ENCODE data around the gene TBX10. TPM values are rescaled to one million over a fixed set of nuclear protein-coding genes. Genes with fewer than 3 reads are reported as not detected.
"Not testable (repeated sequence)": the region's sequence is repeated elsewhere in the genome, so short reads cannot be mapped to it uniquely, and the experiment has no call there.

The TBX10 gene
- 0.14 TPM for total RNA-seq
- long read RNA-seq = 0 reads

- Histone ChIP-seq H3K4me3 (no peak within 1 kb of the TSS), H3K9me3 (replicated peaks) (peaks cover 7% of the 10 kb centered on the region), H3K4me1 (no peaks in the 10 kb centered on the region), H3K36me3 (no peaks in the 10 kb centered on the region), H3K27ac (replicated peaks) (no peak within 1 kb of the TSS), H3K27me3 (ENCODE audit: low read depth) (peaks cover 39% of the 10 kb centered on the region)
- intact Hi-C loops (cut with micrococcal nuclease) = no loop called here
- DNase-seq = no peak
- TF ChIP-seq CTCF (IDR thresholded peaks at IDR 0.05; ENCODE audit: borderline replicate concordance) = no peak
These were observed at the start of gene TBX10 for GRCh38 chr11:67639438-67639859. TSS of gene TBX10 (minus strand) at chr11:67639763. CDS start at chr11:67639472, 291 bp downstream.

DNA sequence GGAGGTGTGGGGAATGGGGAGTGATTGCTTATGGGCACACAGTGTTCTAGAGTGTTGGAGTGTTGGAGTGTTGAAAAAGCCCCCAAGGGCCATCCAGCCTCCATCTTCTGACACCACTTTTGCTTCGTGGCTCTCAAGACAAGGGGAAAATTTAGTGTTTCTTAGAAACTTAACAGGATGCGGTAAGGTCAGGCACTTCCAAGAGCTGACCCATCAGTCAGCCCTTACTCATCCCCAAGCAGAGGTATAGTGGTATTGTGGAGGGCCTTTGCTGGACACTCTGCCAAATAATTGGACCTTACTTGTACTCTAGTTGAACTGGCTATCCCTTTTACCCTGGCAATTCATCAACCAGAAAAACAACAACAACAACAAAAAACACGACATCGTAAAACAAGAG lies 49.6 kb upstream of the TBX10 start:
- intact Hi-C loops (cut with micrococcal nuclease) = no loop called here
- H3K27me3 ChIP-seq (ENCODE audit: low read depth) = peaks cover 41% of the 10 kb centered on the region
- H3K4me1 ChIP-seq = no peaks in the 10 kb centered on the region
- H3K27ac ChIP-seq (replicated peaks) = no peak overlapping the region
- no peak overlapping the region for H3K4me3 ChIP-seq
- H3K9me3 ChIP-seq (replicated peaks) = no peaks in the 10 kb centered on the region
- DNase-seq = no peak
- no peaks in the 10 kb centered on the region for H3K36me3 ChIP-seq
- no peak for TF ChIP-seq CTCF (IDR thresholded peaks at IDR 0.05; ENCODE audit: borderline replicate concordance)

DNA sequence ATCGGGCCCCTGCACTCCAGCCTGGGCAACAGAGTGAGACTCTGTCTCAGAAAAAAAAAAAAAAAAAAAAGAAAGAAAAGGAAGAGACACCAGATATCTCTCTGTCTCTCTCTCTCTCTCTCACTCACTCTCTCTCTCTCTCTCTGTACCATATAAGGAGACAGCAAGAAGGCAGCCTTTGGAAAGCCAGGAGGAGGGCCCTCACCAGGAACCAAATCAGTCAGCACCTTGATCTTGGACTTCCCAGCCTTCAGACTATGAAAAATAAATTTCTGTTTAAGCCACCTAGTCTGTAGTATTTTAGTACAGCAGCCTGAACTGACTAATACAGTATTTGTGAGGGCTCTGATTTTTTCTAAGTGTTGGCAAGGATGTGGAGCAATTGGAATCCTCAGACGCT lies 48.4 kb upstream of the TBX10 start:
- H3K27me3 ChIP-seq (ENCODE audit: low read depth) = peaks cover 41% of the 10 kb centered on the region
- H3K4me1 ChIP-seq = no peaks in the 10 kb centered on the region
- DNase-seq = no peak
- no peak for TF ChIP-seq CTCF (IDR thresholded peaks at IDR 0.05; ENCODE audit: borderline replicate concordance)
- H3K36me3 ChIP-seq = no peaks in the 10 kb centered on the region
- H3K9me3 ChIP-seq (replicated peaks) = no peaks in the 10 kb centered on the region
- no peak overlapping the region for H3K27ac ChIP-seq (replicated peaks)
- no peak overlapping the region for H3K4me3 ChIP-seq
- intact Hi-C loops (cut with micrococcal nuclease) = no loop called here

GRCh38 chr11:67685641-67686332 lies 46.2 kb upstream of the TBX10 start:
- H3K27me3 ChIP-seq (ENCODE audit: low read depth) = peaks cover 41% of the 10 kb centered on the region
- intact Hi-C loops (cut with micrococcal nuclease); H3K27ac ChIP-seq (replicated peaks); H3K9me3 ChIP-seq (replicated peaks); H3K4me1 ChIP-seq; H3K36me3 ChIP-seq; H3K4me3 ChIP-seq; DNase-seq: not testable (repeated sequence)

GRCh38 chr11:67682126-67683034 lies 42.8 kb upstream of the TBX10 start:
- H3K27me3 ChIP-seq (ENCODE audit: low read depth) = peaks cover 19% of the 10 kb centered on the region
- intact Hi-C loops (cut with micrococcal nuclease); H3K27ac ChIP-seq (replicated peaks); H3K36me3 ChIP-seq; DNase-seq; H3K9me3 ChIP-seq (replicated peaks); H3K4me1 ChIP-seq; H3K4me3 ChIP-seq: not testable (repeated sequence)

DNA sequence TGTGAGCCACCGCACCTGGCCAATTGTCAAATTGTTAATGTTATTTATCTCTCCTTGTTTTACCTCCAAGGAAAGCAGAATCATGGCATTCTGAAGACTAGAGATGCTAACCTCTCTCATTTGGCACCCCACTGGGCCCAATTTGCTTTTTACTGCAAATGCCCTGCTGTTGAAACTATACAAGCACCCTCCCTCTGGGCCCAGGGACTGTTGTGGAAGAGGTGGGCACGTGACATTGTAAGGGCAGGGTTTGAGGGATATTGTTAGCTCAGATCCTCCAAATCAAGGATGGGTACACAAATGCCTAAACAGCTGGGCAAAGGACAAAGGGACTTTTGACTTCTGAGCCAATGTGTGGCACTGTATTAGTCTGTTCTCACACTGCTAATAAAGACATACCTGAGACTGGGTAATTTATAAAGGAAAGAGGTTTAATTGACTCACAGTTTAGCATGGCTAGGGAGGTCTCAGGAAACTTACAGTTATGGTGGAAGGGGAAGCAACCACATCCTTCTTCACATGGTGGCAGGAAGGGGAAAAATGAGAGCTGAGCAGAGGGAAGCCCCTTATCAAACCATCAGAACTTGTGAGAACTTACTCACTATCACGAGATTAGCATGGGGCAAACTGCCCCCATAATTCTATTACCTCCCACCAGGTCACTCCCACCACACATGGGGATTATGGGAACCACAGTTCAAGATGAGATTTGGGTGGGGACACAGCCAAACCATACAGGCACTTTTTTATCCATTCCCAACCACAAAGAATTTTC lies 41.3 kb upstream of the TBX10 start:
- TF ChIP-seq CTCF (IDR thresholded peaks at IDR 0.05; ENCODE audit: borderline replicate concordance) = no peak
- H3K27ac ChIP-seq (replicated peaks) = no peak overlapping the region
- intact Hi-C loops (cut with micrococcal nuclease) = no loop called here

More for the DNA sequence above, 41.3 kb upstream of the TBX10 start:
- no peak overlapping the region for H3K4me3 ChIP-seq
- DNase-seq = no peak
- no peaks in the 10 kb centered on the region for H3K4me1 ChIP-seq
- peaks cover 5% of the 10 kb centered on the region for H3K27me3 ChIP-seq (ENCODE audit: low read depth)
- H3K9me3 ChIP-seq (replicated peaks) = peaks cover 9% of the 10 kb centered on the region
- H3K36me3 ChIP-seq = no peaks in the 10 kb centered on the region

Data from left ventricle myocardium inferior (tissue), 1 donor.